NCI-H2227 treated with DMSO at 0.1 percent for 48 hours (cell line): Measurements from ENCODE around the gene TTLL12.
A peak's percentile ranks its signal among the peaks of the same experiment; 100 is the strongest.
"Not testable (repeated sequence)": the region's sequence is repeated elsewhere in the genome, so short reads cannot be mapped to it uniquely, and the experiment has no call there.

Experiments used
- DNase-seq: peaks from one replicate; lab custom pipeline; 2025; lab: John Stamatoyannopoulos, UW

The TTLL12 gene

GRCh38 chr22:43153899-43154298, 33.0 kb downstream of the TTLL12 start:
- DNase-seq: no peak

GRCh38 chr22:43152357-43153071, 34.4 kb downstream of the TTLL12 start:
- DNase-seq: no peak

GRCh38 chr22:43152003-43152356, 35.0 kb downstream of the TTLL12 start:
- no peak for DNase-seq

GRCh38 chr22:43151251-43152002, 35.5 kb downstream of the TTLL12 start, which contains the start of gene TSPO:
TSS of gene TSPO (plus strand) at chr22:43151559. CDS start at chr22:43159239, 7,680 bp downstream.
- peak; percentile 1 for DNase-seq

- DNase-seq: no peak
Observed at GRCh38 chr22:43150731-43151206, 36.2 kb downstream of the TTLL12 start.

- DNase-seq: no peak
Observed at GRCh38 chr22:43148581-43148980, 38.4 kb downstream of the TTLL12 start.

GRCh38 chr22:43147821-43148220, 39.1 kb downstream of the TTLL12 start:
- no peak for DNase-seq

- DNase-seq: not testable (repeated sequence)
Observed at GRCh38 chr22:43146332-43146731, 40.6 kb downstream of the TTLL12 start.

GRCh38 chr22:43145371-43145770, 41.6 kb downstream of the TTLL12 start:
- not testable (repeated sequence) for DNase-seq

GRCh38 chr22:43144949-43145348, 42.0 kb downstream of the TTLL12 start:
- DNase-seq: no peak

GRCh38 chr22:43142880-43143562, 43.9 kb downstream of the TTLL12 start, which contains the start of gene MCAT:
TSS of gene MCAT (minus strand) at chr22:43143398. CDS start at chr22:43143348, 50 bp downstream.
- DNase-seq: peak; percentile 59

- no peak for DNase-seq
Observed at GRCh38 chr22:43136801-43137200, 50.1 kb downstream of the TTLL12 start.

GRCh38 chr22:43136255-43136654, 50.7 kb downstream of the TTLL12 start:
- DNase-seq: no peak

GRCh38 chr22:43135565-43135964, 51.4 kb downstream of the TTLL12 start:
- no peak for DNase-seq

- no peak for DNase-seq
Observed at GRCh38 chr22:43134553-43134952, 52.4 kb downstream of the TTLL12 start.

GRCh38 chr22:43133401-43133800, 53.5 kb downstream of the TTLL12 start:
- DNase-seq: no peak

GRCh38 chr22:43131773-43132501, 55.0 kb downstream of the TTLL12 start:
- no peak for DNase-seq

GRCh38 chr22:43129426-43130425, 57.2 kb downstream of the TTLL12 start:
- no peak for DNase-seq

- no peak for DNase-seq
Observed at GRCh38 chr22:43128928-43129424, 58.0 kb downstream of the TTLL12 start.

- no peak for DNase-seq
Observed at GRCh38 chr22:43128116-43128515, 58.8 kb downstream of the TTLL12 start.
